ENCODE measurements around the gene BRAF.
"Not testable (repeated sequence)": the region's sequence is repeated elsewhere in the genome, so short reads cannot be mapped to it uniquely, and the experiment has no call there.

DNA sequence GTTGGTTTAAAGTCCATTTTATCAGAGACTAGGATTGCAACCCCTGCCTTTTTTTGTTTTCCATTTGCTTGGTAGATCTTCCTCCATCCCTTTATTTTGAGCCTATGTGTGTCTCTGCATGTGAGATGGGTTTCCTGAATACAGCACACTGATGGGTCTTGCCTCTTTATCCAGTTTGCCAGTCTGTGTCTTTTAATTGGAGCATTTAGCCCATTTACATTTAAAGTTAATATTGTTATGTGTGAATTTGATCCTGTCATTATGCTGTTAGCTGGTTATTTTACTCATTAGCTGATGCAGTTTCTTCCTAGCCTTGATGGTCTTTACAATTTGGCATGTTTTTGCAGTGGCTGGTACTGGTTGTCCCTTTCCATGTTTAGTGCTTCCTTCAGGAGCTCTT is 212.3 kb downstream of the BRAF start:
- TF ChIP-seq POLR2A (IDR thresholded peaks at IDR 0.05; ENCODE audit: low read depth, low read length); MYC (IDR thresholded peaks at IDR 0.05; ENCODE audit: low read depth, low read length); POLR2AphosphoS5 (IDR thresholded peaks at IDR 0.05; ENCODE audit: insufficient read depth, low read depth, low read length): not testable (repeated sequence)
- TF ChIP-seq, protein P1, sequence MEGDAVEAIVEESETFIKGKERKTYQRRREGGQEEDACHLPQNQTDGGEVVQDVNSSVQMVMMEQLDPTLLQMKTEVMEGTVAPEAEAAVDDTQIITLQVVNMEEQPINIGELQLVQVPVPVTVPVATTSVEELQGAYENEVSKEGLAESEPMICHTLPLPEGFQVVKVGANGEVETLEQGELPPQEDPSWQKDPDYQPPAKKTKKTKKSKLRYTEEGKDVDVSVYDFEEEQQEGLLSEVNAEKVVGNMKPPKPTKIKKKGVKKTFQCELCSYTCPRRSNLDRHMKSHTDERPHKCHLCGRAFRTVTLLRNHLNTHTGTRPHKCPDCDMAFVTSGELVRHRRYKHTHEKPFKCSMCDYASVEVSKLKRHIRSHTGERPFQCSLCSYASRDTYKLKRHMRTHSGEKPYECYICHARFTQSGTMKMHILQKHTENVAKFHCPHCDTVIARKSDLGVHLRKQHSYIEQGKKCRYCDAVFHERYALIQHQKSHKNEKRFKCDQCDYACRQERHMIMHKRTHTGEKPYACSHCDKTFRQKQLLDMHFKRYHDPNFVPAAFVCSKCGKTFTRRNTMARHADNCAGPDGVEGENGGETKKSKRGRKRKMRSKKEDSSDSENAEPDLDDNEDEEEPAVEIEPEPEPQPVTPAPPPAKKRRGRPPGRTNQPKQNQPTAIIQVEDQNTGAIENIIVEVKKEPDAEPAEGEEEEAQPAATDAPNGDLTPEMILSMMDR (IDR thresholded peaks at IDR 0.05; ENCODE audit: extremely low read depth in 1 of 2, insufficient read depth in 1 of 2, low read depth in 1 of 2, low read length in 2 of 2), result not testable (repeated sequence)

Data from endothelial cell of umbilical vein (primary cell).